Fibroblast of the conjunctiva (primary cell): ENCODE data around the gene LANCL3.
"Not testable (repeated sequence)": the region's sequence is repeated elsewhere in the genome, so short reads cannot be mapped to it uniquely, and the experiment has no call there.

Source experiments
- DNase-seq: peaks from one replicate; pipeline ENCODE4 v3.0.0-alpha.2; 2010; ENCODE audit warnings: low read depth

The LANCL3 gene

GRCh38 chrX:37627602-37628001, 56.1 kb downstream of the LANCL3 start:
- DNase-seq = no peak

- DNase-seq = no peak
Observed at GRCh38 chrX:37638047-37638446, 66.6 kb downstream of the LANCL3 start.

DNA sequence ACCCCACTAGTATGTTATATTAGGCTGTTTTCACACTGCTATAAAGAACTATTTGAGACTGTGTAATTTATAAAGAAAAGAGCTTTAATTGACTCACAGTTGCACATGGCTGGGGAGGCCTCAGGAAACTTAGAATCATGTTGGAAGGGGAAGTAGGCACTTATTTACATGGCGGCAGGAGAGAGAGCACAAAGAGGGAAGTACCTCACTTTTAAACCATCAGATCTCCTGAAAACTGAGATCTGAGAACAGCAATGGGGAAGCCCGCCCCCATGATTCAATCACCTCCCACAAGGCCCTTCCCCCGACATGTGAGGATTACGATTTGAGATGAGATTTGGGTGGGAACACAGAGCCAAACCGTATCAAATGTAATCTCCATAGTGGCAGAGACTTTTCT, 68.7 kb downstream of the LANCL3 start:
- DNase-seq = no peak

GRCh38 chrX:37641859-37642258, 70.4 kb downstream of the LANCL3 start:
- no peak for DNase-seq

- no peak for DNase-seq
Observed at GRCh38 chrX:37644381-37645305, 73.2 kb downstream of the LANCL3 start.

GRCh38 chrX:37646254-37646653, 74.8 kb downstream of the LANCL3 start:
- no peak for DNase-seq

DNA sequence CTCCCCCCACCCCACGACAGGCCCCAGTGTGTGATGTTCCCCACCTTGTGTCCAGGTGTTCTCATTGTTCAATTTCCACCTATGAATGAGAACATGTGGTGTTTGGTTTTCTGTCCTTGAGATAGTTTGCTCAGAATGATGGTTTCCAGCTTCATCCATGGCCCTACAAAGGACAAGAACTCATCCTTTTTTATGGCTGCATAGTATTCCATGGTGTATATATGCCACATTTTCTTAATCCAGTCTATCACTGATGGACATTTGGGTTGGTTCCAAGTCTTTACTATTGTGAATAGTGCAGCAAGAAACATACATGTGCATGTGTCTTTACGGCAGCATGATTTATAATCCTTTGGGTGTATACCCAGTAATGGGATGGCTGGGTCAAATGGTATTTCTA, 79.4 kb downstream of the LANCL3 start:
- not testable (repeated sequence) for DNase-seq

- DNase-seq = no peak
Observed at GRCh38 chrX:37651921-37652452, 80.5 kb downstream of the LANCL3 start.

DNA sequence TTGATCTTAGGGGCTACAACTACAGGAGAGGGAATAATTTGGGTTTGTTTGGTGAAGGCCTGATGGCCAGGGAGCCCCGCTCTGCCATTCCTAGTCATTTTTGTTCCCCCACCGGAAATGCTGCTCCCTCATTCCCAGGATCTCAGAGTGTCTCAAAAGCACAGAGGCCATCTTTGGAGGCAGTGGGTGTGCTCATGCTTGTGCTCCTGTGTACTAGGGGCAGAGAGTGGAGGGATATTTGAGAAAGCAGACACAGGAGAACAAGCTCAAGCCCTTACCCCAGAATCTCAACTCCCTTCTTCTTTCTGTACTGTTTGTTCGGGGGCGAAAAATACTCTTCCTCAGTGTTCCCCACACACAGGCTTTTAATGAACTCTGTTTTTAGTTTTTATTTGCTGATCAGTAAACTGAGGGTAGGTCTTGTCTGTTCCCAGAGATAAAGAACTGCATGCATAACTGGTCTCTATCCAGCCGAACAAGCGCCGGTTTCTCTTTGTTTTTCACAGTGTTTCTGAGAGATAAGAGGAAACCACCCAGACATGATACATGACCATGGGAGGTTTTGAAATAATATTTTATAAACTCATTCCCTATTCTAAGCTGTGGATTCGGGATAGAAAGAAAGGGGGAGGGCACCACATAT, 81.2 kb downstream of the LANCL3 start:
- DNase-seq = no peak

- no peak for DNase-seq
Observed at GRCh38 chrX:37653397-37654085, 82.1 kb downstream of the LANCL3 start.

DNA sequence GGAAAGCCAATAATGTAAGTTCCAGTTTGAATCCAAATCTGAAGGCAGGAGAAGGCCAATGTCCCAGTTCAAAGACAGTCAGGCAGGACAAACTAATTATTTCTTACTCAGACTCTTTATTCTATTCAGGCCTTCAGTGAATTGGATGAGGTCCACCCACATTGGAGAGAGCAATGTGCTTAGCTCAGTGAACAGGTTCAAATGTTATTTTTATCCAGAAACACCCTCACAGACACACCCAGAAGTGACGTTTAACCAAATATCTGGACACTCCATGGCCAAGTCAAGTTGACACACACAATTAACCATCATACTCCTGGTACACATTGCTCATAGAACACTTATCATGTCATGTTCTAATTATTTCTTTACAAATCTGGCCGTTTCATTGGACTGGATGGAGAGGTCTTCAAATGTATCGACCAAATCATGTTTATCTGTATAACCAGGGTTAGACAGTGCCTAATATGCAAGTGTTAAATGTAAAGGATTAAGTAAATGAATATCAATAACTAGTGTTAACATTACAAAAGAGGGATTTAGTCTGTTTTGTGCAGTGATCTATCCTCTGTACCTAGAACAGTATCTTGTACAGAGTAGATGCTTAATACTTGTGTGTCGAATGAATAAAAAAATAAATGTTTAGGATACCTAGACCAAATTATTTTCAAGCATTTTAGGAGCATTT, 87.0 kb downstream of the LANCL3 start:
- DNase-seq = no peak

GRCh38 chrX:37659047-37659446, 87.6 kb downstream of the LANCL3 start:
- DNase-seq = no peak

GRCh38 chrX:37662181-37662580, 90.7 kb downstream of the LANCL3 start:
- DNase-seq = no peak

- no peak for DNase-seq
Observed at GRCh38 chrX:37666516-37666915, 95.1 kb downstream of the LANCL3 start.

GRCh38 chrX:37667141-37667540, 95.7 kb downstream of the LANCL3 start:
- DNase-seq = no peak

- DNase-seq = no peak
Observed at GRCh38 chrX:37672563-37672962, 101.1 kb downstream of the LANCL3 start.

DNA sequence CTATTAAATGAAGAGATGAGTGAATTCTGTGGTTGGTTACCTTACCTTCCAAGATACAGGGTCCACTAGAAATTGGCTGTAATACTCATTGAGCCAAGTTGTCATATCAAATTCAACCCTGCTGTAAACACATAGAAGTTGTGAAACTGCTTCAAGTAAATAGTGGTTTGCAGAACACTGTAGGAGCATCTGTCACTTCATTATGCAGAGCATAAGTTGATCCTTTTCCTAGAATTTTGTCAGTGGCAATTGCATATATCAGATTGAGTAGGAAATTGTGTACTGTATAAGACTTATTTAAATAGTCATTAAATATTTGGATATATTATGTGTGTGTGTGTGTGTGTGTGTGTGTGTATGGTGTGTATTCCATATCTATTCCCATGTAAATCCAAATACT, 105.3 kb downstream of the LANCL3 start:
- DNase-seq = no peak

GRCh38 chrX:37677243-37677642, 105.8 kb downstream of the LANCL3 start:
- DNase-seq = no peak

- no peak for DNase-seq
Observed at GRCh38 chrX:37677765-37678164, 106.3 kb downstream of the LANCL3 start.

GRCh38 chrX:37678574-37678973, 107.1 kb downstream of the LANCL3 start:
- DNase-seq = no peak

DNA sequence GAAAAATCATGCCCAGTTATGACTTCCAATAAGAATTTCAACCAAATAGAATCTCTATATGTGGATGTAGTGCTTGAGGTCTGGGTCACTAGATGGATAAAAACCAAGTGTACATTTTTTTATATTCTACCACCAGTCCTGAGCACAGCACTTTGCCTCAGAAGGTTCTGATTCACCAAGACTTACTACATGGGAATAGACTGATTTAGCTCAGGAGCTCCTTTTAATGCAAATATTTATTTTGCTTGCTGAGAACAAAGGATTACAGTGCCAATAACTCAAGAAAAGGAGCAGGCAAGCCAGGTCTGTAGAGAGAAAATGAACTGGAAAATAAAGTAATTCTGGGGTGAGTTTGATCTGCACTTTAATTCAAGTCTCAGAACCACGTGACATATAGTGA, 107.8 kb downstream of the LANCL3 start:
- no peak for DNase-seq

DNA sequence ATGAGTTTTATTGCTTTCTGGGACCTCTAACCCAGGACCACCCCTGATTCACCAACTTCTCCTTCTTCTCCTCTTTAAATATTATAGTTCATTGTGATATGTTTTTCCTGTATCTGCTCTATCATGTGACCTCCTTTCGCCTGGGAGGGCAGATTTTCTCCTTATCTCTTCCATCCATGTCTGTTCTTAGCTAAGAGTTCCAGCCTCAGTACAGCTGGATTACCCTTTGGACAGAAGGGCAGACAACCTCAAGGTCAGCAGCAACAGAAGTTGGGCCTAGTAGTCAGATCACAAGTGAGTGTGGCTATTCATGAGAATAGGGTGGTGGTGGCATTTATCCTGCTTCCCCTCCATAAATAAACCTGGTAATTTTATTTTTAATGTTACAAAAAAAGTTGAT, 108.4 kb downstream of the LANCL3 start:
- no peak for DNase-seq
